ENCODE results near the gene GNG4. TPM values are rescaled to one million over a fixed set of nuclear protein-coding genes. Genes with fewer than 3 reads are reported as not detected.

Gene GNG4
- total and polyA plus RNA-seq, 9 of the 15 experiments (the other 6 are each of a cell fraction or from before 2014, with no cell fraction given) = 0.06 to 0.58 (median 0.08) TPM; not detected in 4

DNA sequence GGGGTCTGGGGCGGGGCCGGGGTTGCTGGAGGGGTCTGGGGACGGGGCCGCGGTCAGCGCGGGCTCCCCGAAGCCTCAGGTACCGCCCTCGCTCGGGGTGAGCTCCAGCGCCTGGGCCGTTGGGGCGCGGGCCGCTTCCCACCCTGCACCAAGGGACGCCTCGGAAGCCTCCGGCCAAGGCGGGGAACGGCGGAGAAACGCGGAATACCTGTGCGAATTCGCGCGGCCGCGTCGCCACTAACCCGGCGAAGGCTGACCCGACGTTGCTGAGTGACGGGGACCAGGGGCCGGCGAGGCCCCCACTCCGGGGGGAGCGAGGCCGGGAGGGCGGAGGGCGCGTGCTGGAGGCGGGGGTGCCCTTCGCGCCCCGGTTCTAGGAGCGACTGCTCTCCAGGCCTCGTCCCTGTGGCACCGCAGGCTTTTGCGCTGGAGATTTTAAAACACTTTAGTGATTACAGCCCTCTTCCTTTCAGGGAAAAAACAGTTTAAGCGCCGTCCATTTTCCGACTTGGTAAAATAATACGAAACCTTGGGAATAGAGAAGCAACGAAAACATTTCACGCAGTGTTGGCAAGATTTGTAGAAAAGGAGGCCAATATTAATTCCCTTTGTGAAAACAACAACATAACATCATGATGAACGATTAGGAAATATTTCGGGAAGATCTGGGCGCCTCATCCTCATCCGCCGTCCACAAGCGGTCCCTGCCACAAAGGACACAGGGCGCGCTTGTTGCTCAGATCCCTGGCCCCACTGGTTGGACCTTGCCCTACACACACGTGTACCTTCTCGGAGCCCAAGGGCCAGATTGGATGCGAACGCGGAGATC is 971 bp upstream of the GNG4 start:
- Histone ChIP-seq H2AFZ (ENCODE audit: low read depth, low read length) (no peak overlapping the region), H3K4me3 (no peak overlapping the region), H3K36me3 (ENCODE audit: control insufficient read depth, insufficient read depth, low read length) (no peaks in the 10 kb centered on the region), H3K9me1 (ENCODE audit: control insufficient read depth, insufficient read depth, low read length) (no peaks in the 10 kb centered on the region), H3K27ac (ENCODE audit: extremely low read depth, low read depth, low read length) (no peak overlapping the region), H3K9ac (ENCODE audit: insufficient read depth in 1 of 2, low read depth in 2 of 2, low read length in 2 of 2) (no peak overlapping the region), H3K9me3 (replicated peaks; ENCODE audit: control insufficient read depth, insufficient read depth, low read depth, low read length) (no peaks in the 10 kb centered on the region), H3K27me3 (ENCODE audit: control insufficient read depth in 2 of 2, insufficient read depth in 2 of 2, low read length in 2 of 2) (peaks cover 13 to 42% of the 10 kb centered on the region in 2 experiments), H4K20me1 (replicated peaks; ENCODE audit: control insufficient read depth, insufficient read depth, low read length) (no peaks in the 10 kb centered on the region), H3K4me1 (replicated peaks in 1 of 2; ENCODE audit: control insufficient read depth in 2 of 2, insufficient read depth in 2 of 2, low read length in 2 of 2) (peaks cover 0 to 10% of the 10 kb centered on the region in 2 experiments; a peak in 1 of 5 replicates), H3K4me2 (ENCODE audit: insufficient read depth, low read length) (no peak overlapping the region), H3K79me2 (ENCODE audit: control insufficient read depth, insufficient read depth, low read length) (no peaks in the 10 kb centered on the region)
- ChIA-PET POLR2A (interaction anchor here (0.5 kb wide), 1 partner anchor 137 kb away, joined by 3 read pairs; no protein-coding TSS in a partner anchor), CTCF (ENCODE audit: low intra/inter-chr PET ratio) (no interaction called here)
- DNase-seq (ENCODE audit: extremely low read depth in 1 of 4, low spot score in 3 of 4) (no peak), FAIRE-seq (no peak), ATAC-seq (no peak)
- TF ChIP-seq, protein P1, sequence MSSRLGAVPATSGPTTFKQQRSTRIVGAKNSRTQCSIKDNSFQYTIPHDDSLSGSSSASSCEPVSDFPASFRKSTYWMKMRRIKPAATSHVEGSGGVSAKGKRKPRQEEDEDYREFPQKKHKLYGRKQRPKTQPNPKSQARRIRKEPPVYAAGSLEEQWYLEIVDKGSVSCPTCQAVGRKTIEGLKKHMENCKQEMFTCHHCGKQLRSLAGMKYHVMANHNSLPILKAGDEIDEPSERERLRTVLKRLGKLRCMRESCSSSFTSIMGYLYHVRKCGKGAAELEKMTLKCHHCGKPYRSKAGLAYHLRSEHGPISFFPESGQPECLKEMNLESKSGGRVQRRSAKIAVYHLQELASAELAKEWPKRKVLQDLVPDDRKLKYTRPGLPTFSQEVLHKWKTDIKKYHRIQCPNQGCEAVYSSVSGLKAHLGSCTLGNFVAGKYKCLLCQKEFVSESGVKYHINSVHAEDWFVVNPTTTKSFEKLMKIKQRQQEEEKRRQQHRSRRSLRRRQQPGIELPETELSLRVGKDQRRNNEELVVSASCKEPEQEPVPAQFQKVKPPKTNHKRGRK (tag; IDR thresholded peaks at IDR 0.05) = no peak
- no peak for TF ChIP-seq ZBED1 (IDR thresholded peaks at IDR 0.05)
- TF ChIP-seq NCOA6 (IDR thresholded peaks at IDR 0.05) = no peak
- no peak for TF ChIP-seq ZNF212 (CRISPR knock-in tag; IDR thresholded peaks at IDR 0.05)
- TF ChIP-seq, protein P2, sequence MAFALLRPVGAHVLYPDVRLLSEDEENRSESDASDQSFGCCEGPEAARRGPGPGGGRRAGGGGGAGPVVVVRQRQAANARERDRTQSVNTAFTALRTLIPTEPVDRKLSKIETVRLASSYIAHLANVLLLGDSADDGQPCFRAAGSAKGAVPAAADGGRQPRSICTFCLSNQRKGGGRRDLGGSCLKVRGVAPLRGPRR (CRISPR knock-in tag; IDR thresholded peaks at IDR 0.05) = no peak
- TF ChIP-seq ZNF444 (CRISPR knock-in tag; IDR thresholded peaks at IDR 0.05) = no peak
- no peak for TF ChIP-seq GATAD2B (IDR thresholded peaks at IDR 0.05; ENCODE audit: borderline replicate concordance)
- no peak for TF ChIP-seq TSC22D4 (tag; IDR thresholded peaks at IDR 0.05)
- no peak for TF ChIP-seq SRSF7 (optimal IDR thresholded peaks at IDR 0.05; ENCODE audit: low read depth, low read length)
- TF ChIP-seq, protein P3, sequence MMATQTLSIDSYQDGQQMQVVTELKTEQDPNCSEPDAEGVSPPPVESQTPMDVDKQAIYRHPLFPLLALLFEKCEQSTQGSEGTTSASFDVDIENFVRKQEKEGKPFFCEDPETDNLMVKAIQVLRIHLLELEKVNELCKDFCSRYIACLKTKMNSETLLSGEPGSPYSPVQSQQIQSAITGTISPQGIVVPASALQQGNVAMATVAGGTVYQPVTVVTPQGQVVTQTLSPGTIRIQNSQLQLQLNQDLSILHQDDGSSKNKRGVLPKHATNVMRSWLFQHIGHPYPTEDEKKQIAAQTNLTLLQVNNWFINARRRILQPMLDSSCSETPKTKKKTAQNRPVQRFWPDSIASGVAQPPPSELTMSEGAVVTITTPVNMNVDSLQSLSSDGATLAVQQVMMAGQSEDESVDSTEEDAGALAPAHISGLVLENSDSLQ (IDR thresholded peaks at IDR 0.05) = no peak
- in situ Hi-C loops (cut with MboI) (no loop called here), intact Hi-C loops (cut with micrococcal nuclease) (no loop called here)
- BruUV-seq (replicated peaks) = no TSS peak
- WGBS (ENCODE audit: insufficient coverage, low coverage, missing lambda C conversion rate) = 76% methylated on average over 36 of the region's 71 CpGs

All from K562 (cell line).